GM19467 (cell line): ENCODE results near the gene SHROOM1.

Source experiments
- ATAC-seq: cut with Tn5 transposase; IDR thresholded peaks from one replicate; pipeline ENCODE4 v1.9.1; 2021; ENCODE audit warnings: mild to moderate bottlenecking, moderate library complexity; ENCODE audit not compliant: unreplicated experiment

The SHROOM1 gene

DNA sequence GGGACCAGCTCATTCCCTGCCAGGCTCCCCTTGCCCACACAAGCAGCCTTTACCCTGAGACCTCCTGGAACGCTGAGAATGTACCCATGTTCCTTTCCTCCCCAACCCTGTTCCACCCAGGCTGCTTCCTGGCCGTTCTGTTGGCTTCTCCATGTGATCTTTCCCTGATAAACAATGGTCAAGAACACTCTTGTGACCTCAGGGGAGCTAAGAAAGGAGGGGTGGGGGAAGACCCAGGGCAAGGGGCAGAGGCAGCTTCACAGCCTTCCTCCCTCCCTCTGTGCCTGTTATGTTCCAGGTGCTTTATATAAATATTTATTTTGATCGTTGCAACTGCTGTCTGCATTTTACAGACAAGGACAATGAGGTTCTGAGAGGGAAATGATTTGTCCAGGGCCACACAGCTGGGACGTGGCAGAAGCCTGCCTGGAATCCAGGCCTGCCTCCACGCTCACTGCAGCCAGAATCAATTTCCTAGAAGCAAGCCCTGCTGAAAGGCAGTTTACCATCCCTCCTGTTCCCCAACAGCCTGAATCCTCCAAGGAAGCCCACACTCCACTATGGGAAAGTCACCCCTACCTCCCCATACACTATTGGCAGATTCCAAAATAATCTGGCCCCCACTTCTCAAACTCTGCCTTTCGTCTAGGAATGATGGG is 3.9 kb downstream of the SHROOM1 start:
- ATAC-seq: no peak

DNA sequence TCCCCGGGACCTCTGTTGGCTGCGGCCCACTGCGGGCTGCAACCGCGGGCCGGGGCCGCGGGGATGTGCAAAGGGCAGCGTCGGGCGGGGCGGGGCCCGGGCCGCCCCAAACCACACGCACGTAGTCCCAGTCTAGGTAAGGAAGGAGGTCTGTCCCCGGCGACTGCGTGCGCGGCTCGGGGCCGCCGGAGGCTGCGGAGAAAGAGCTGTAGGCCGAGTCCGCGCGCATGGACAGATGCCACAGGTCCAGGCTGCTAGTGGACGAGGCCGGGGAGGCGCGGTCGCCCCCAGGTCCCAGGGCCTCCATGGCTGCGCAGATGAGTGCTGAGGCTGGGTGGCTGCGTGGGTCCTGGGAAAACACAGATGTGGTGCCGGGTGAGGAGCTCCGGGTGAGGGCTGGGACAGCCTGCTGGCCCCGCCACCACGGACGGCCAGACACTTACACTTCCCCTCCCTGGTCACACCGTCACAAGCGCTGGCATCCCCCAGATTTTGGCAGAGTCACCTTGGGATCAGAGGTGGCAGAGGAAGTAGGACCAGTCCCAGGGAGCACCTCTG is 4.5 kb downstream of the SHROOM1 start:
- ATAC-seq: no peak

DNA sequence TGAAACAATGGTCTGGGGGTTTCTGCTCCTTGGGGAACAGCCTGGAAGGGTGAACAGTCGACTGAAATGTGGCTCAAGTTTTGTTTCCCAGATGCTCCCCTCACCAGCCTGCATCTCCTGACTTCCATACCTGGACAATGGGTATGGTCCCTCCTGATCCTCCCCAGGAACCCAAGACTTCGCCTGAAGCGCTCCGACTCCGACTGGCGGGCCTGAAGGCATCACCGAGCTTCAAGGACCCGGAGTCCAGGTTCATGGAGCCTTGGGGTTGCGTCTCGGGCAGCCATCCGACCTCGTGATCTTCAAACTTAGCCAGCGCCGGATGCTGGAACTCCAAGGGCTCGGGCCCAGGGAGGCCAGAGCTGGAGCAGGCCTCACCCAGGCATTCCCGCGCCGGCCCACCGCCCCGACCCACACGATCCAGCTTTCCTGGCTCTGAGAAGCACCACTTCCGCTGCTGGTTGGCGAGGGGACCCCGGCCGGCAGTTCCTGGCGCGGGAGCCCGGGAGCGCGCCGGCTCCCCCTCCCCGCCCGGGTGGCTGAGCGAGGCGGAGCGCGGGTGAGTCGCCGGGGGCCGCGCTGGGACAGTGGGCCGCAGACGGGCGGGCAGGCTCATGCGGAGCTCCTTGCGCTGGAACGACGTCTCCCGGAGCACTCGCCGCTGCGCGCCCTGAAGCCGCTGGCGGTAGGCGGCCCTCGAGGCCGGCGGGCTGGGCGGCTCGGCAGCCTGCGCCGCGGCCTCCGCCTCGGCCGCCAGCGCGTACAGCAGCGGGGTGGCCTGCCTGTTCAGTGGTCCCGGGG is 5.2 kb downstream of the SHROOM1 start:
- ATAC-seq: no peak

DNA sequence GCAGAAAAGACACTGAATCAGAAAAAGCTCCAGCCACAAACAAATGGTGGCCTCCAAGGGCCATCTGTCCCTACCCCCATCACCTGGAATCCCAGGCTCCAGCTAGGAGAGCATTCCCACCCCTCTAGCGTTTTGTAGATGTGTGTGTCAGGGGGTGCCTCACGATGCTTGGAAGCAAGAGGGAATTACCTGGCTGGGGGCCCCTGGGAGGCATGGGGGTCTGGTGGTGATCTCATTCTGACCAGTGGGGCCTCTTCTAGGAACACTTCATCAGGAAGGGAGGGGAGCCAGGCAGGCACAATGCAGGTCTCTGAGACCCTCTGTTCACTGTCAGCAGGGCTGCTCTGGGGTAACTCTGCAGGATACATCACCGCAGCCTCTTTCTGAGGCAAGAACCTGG is 6.0 kb downstream of the SHROOM1 start:
- ATAC-seq: no peak

DNA sequence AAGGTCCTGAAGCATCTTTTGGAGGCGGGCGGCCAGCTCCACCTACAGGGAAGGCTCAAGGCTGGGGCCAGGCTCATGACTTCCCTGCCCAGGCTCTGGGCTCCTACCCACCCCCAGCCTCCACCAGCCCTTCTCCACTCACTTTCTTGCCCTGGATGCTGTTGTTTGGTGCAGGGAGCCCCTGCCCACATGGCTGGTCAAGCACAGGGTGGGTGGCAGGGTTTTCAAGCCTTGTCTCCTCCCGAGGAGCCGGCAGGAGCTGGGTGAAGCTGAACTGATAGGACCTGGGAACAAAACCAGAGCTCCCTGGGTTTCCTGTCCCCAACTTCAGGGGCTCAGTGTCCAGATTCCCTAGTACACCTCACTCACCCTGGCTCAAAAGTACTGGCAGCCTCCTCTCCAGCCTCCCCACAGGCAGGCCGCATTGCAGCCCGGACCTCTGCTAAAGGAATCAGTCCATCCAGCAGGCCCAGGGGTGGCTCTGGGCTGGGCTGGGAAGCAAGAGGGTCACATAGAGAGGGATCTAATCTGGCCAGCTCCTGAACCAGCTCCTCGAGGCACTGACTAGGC is 6.9 kb downstream of the SHROOM1 start:
- no peak for ATAC-seq

DNA sequence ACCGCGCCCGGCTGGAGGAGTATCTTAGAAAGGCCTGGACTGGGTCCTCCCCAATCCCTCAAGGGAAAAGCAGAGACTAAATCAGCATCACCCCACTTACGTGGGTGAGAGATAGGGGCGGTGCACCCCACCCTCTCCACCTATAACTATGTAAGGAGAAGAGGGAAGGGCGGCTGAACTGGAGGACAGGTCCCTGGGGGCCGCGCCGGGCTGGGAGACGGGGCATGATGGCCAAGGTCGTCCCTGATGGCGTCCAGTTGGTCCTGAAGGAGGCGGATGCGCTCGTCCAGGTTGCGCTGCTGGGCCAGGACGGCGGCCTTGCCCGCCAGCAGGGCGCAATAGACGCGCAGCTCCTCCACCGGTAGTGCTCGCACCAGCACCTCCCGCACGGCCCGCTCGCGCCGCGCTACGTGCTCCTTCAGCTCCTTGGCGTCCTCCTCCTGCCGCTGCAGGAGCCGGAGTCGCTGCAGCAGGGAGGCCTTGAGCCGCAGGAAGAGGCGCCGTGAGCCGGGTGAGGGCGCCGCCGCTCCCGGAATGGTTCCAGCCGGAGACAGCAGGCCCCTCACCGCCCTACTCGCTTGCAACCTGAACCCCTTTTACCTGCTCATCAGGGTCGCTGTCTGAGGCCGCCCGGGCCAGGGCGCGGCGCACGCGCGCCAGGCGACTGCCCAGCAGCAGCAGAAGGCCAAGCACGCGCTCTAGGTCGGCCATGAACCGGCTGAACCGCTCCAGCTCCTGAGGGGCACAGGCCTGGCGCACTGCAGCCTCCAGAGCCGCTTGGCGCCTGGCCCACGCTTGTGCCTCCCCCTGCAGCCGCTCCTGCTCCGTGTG is 7.6 kb downstream of the SHROOM1 start:
- ATAC-seq: no peak

DNA sequence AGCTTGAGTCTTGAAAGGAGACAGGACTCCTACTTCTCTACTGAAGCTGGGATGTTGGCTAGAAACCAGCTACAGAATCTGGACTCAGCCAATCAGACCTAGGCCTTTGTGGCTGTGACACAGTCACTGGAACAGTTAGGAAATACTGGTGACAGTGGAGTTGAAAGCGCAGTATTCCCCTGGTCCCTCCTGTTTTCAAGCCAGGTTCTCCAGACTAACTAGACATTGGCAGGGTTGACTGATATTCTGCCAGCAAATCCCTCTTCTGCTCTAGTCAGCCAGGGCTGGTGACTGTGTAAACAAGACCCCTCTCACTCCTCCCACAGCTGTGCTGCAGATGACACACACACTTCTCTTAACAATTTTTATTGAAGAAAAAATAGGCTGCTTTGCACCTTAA is 8.7 kb downstream of the SHROOM1 start:
- no peak for ATAC-seq

DNA sequence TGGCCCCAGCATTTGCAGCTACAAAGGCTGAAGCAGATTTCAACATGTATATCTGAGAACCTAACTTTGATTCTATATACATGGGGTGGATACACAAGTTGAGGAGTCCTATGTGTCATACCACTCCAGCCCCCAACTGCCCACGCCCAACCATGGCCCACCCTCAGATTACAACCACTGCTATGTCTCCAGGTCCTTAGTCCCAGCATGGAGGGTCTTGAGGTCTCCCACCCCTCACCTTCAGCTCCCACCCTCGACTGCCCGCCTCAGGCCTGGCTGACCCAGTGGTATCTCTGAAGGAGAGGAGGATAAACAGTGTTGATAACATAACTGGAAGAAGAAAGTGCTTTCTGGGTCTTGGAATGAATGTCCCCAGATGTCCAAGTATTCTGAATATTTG is 9.1 kb downstream of the SHROOM1 start:
- no peak for ATAC-seq

DNA sequence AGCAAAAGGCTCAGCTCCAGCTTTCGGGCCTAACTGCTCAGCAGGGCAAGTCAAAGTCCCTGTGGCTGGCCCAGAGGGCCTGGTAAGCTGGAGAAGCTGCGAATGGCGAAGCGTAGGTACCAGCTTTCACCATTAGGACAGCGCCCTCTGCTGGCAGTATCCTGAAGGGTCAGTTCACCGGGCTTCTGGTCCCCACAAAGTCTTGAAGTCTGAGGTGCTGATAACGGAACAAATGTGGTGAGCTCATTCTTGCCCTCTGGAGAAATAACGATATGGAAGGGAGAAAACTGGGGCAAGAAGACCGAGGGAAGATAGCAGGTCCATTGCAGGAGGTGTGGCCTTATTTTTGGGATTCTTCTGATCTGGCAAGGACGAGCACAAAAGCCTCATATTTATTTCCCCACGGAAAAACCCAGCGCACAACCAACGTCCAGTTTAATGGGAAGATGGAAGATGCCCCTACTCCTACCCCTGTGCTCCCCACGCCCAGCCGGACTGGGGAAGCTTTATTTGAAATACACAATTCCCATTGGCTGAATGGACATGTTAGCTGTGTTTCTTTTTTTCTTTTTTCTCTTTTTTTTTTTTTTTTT is 10.2 kb downstream of the SHROOM1 start:
- ATAC-seq: peak; percentile 72

DNA sequence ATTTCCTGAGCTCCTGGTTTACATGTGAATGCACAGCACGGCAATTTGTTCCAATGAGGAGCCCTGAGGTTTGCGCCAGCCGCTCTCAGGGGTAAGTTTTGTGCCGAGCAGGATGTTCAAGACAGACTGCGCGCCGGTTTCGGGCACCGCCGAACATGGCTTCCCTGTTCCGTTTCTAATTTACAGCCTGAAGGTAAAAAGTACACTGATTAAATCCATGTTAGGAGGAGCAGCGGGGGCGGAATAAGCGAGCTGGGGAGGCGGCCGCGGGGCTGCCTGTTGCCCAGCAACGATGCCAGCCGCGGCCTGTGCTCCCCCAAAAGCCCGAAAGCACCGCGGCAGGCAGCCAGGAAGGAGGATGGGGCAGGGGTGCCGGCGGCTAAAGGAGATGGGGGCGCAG is 11.0 kb downstream of the SHROOM1 start:
- no peak for ATAC-seq

DNA sequence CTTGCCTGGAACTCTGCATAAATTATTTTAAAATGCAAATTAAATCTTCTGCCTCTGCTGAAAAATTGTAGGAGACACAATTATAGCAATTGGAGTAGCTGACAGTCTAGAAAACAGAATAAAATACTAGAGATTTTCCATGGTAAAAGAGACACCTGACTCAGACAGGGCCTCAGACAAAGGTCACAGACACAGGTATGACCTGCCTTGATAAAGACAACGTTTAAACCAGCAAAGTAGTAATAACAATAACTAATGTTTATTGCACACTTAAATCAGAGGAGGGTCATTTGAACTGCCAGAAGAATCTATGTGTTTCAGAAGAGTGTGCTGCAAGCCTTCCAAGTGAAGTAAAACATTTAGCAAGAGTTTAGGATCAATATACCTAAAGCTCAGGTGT is 13.4 kb downstream of the SHROOM1 start:
- no peak for ATAC-seq

DNA sequence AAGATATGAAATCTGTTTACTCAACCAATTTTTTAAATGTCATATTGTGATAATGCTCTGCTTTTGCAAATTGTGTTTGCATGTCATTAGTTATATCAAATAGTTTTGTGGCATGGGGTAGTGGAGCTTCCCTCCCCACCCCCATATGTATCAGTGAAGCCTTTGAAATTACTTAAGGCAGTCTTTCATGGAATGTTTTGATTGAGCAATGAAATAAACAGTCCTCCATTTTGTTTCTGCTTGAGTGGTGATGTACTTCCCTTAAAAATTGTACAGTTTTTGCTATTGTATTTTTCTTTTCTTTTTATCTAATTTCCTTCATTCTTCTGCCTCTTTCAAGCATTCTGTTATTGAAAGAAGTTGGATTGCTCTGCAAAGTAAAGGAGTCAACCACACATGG is 13.9 kb downstream of the SHROOM1 start:
- ATAC-seq: no peak

DNA sequence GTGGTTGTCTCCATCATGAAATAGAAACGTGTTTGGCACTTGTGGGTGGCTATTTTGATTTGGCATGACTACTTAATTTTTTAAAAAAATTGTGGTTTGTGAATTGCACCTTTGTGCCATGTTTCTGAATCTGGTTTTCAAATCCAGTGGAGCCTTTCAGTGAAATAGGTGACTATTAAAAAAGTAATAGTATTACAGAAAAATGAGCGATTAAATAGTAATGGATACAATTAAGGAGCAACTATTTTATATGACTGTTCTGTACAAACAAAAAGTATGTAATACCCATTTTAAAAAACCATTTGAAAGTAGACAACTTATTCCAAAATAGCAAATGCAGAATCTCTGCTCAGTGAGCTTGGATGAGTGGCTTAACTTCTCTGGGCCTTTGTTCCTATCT is 14.4 kb downstream of the SHROOM1 start:
- no peak for ATAC-seq

DNA sequence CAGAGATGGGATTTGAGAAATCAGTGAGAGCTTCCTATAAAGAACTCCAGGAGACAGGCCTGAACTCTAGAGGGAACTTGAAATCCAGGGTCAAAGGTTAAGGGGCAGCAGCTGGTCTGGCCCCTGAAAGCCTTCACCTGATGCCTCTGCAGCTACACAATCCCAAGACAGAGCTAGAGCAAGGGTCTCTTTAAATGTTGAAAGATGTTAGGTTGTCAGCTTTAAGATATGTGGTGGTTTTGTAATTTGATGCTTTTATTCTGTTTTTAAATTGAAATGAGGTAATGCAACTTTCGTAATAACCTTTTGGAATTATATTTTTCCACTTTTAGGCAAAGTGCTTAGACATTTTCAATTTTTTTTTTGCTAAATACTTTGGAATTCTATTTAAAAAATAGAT is 15.0 kb downstream of the SHROOM1 start:
- no peak for ATAC-seq

DNA sequence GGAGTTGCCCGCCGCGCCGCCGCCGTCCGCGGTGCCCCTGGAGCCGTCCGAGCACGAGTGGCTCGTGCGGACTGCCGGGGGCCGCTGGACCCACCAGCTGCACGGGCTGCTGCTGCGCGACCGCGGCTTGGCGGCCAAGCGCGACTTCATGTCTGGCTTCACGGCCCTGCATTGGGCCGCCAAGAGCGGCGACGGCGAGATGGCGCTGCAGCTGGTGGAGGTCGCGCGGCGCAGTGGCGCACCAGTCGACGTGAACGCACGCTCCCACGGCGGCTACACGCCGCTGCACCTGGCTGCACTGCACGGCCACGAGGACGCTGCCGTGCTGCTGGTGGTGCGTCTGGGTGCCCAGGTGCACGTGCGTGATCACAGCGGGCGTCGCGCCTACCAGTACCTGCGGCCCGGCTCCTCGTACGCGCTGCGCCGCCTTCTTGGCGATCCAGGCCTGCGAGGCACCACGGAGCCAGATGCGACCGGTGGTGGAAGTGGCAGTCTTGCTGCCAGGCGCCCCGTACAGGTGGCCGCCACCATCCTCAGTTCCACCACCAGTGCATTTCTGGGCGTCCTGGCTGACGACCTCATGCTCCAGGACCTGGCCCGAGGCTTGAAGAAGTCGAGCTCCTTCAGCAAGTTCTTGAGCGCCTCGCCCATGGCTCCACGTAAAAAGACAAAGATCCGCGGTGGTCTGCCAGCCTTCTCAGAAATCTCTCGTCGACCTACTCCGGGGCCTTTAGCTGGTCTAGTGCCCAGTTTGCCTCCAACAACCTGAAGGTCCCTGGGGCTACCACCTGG is 15.7 kb downstream of the SHROOM1 start:
- ATAC-seq: no peak

DNA sequence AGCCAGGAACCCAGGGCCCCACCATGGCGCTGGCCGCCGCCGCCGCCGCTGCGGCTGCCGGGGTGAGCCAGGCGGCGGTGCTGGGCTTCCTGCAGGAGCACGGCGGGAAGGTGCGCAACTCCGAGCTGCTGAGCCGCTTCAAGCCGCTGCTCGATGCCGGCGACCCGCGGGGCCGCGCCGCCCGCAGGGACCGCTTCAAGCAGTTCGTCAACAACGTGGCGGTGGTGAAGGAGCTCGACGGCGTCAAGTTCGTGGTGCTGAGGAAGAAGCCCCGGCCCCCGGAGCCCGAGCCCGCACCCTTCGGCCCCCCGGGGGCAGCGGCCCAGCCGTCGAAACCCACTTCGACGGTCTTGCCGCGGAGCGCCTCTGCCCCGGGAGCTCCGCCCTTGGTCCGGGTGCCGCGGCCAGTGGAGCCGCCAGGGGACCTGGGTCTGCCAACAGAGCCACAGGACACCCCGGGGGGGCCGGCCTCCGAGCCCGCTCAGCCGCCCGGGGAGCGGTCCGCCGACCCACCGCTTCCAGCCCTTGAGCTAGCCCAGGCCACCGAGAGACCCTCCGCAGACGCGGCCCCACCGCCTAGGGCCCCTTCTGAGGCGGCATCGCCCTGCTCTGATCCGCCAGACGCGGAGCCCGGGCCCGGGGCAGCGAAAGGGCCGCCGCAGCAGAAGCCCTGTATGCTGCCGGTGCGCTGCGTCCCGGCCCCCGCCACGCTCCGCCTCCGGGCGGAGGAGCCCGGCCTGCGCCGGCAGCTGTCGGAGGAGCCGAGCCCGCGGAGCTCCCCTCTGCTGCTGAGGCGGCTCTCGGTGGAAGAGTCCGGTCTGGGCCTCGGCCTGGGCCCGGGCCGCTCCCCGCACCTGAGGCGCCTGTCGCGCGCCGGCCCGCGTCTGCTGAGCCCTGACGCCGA is 16.6 kb downstream of the SHROOM1 start:
- no peak for ATAC-seq

DNA sequence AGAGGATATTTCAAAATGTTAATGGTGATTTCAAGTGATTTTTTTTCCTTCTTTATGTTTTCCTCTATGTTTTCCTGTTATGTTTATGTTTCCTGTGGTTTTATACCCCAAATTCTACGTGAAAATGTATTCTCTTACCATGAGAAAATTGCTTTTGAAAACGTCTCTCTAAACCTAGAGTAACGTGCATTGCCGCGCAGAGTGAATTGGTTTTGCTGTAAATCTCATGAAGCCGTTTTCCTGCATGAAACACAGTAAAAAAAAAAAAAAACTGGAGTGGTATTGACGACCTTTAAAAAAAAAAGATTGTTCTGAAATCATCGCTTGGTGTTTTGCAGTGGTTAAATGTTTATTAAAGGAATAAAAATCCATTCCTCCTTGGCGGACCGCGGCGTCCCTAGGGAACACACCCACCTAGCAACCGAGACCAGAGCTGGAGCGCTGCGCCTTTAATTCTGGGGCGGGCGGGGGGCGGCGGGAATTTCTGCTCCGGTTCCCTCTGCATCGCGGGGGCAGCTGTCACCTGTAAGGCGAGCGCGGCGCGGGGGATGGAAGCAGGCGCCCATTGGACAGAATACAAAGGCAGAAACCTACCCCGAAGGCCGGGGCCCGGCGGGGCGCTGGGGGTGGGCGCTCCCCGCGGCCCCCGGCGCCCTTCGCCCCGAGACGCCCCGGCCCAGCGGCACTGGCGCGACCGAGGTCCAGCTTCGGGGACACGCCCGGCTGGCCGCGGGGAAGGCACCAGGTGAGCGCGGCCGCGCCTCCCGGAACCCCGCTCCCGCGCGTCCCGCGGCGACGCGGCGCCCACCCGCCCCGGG is 17.5 kb downstream of the SHROOM1 start, which contains the start of gene SOWAHA:
Gene SOWAHA, plus strand, starts transcription at position 522 of the 818 bp plus-strand sequence. CDS start 320 bp downstream, outside the sequence.
- no peak for ATAC-seq
